ENCODE results near the gene DMPK.
"Not testable (repeated sequence)": the region's sequence is repeated elsewhere in the genome, so short reads cannot be mapped to it uniquely, and the experiment has no call there.

The DMPK gene

DNA sequence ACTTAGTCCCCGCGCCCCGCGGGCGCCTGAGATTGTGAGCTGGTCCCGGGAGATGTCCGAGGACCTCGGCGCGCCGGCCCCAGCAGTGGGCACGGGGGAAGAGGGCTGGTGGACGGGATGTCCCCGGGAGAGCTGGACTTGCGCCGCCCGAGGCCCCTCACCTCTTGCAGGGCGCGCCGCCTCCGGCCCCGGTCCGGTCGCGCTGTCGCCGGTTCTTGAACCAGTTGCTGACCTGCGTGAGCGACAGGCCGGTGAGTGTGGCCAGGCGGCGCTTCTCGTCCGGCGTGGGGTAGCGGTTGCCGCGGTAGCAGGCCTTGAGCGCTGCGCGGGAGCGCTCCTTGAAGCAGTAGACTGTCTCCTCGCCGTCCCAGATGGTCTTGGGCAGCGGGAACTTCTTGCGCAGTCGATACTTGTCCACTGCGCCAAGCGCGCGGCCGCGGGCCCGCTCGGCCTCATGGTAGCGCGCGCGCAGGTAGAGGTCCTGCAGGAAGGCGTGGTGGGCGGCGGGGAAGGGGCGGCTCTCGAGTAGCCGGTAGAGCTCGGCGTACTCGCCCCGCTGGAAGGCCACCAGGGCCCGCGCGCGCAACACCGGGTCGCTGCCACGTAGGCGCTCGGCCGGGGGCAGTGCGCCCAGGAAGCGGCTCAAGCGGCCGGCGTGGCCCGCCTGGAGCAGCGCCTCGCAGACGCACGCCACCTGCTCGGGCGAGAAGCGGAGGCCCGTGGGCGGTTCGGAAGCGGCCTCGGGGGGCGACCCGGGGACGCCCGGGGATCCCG lies 14.2 kb downstream of the DMPK start:
- DNase-seq: no peak

DNA sequence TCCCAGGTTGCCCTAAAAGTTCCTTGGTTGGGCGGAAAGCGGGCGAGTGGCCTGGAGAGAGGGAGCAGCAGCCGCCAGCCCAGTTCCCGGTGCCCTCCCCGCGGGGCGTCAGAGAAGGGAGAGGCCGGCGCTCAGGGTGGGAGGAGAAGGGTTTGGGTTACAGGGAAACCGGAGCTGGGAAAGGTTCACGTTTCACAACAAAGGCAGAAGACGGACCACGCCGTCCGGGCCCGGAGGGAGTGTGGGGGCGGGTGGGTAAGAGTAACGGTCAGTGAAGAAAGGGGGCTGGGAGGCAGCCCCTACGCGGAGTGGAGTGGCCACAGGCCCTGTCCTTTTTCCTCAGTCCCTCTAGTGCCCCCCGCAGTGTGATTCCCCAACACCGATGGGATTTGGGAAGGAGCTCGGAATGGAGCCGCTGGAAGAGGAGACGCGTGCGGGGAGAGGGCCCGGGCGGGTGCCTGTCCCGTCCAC lies 14.8 kb downstream of the DMPK start:
- DNase-seq: peak; percentile 78

DNA sequence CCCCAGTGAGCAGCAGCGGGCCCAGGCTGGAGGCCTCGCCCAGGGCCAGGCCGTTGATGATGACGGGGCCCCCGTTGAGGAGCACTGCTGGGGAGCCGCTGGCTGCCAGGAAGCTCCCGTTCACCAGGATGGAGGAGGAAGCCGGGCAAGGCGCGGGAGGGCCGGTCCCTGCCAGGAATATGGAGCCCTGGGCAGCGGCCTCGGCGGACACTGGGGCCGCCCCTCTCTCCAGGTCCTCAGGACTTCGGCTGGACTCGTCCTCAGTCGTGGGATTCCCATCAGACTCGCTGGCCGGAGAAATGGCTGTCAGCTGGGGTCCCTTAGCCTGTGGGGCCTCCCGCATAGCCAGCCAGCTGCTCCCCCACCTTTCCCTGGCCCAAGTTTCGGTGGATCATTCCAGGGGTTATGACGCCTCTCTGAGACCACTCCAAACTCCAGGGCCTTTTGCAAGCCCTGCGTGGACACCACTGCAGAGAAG lies 15.4 kb downstream of the DMPK start:
- peak; percentile 21 for DNase-seq

DNA sequence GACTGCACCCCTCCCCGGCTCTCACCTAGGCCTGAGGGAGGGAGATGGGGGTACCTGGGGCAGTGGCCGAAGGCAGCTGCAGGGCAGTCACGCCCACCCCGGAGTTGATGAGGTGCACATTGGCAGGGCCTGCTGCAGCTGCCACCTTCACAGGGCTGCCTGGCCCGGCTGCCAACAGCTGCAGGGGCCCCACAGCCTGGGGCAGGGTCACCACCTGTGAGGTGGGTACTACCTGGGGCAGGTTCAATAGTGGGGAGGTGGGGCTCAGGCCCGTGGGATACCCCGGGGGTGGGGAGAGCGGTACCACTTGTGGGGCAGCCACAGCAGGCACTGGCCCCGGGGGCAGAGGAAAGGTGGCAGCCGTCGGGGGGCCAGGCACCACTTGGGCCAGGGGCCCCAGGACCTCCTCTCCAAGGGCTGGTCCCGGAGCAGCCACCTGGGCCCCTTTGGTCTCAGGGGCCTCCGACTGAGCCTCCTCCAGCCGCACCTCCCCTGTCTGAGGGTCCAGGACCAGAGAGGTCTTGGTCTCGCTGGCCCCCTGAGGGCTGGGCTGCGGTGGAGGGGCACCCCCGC lies 15.9 kb downstream of the DMPK start:
- peak; percentile 8 for DNase-seq

DNA sequence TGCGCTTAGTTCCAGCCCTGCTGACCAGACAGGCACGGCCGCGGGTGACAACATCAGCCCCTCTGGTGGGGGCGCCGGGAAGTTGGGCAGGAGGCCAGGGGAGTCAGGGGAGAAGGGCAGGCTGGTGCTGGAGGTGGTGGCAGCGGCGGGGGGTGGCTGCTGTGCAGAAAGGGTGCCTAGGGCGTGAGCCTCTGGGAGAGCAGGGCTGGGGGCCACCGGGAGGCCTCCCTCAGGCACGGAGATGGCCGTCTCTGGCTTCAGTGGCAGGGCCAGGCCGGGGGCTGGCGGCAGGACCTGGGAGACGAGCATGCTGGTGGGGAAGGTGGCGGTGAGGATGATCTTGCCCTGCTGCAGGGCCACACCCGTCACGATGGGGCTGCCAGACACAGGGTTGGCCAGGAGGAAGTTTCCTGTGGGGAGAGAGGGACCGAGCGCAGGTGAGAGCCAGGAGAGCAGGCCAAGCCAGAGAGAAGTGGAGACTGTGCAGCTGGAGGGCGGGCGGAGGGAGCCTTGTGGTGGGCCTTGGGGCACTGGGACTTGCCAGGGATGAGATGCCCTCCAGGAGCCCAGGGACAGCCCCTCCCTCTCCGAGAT lies 16.5 kb downstream of the DMPK start:
- DNase-seq: peak; percentile 13

DNA sequence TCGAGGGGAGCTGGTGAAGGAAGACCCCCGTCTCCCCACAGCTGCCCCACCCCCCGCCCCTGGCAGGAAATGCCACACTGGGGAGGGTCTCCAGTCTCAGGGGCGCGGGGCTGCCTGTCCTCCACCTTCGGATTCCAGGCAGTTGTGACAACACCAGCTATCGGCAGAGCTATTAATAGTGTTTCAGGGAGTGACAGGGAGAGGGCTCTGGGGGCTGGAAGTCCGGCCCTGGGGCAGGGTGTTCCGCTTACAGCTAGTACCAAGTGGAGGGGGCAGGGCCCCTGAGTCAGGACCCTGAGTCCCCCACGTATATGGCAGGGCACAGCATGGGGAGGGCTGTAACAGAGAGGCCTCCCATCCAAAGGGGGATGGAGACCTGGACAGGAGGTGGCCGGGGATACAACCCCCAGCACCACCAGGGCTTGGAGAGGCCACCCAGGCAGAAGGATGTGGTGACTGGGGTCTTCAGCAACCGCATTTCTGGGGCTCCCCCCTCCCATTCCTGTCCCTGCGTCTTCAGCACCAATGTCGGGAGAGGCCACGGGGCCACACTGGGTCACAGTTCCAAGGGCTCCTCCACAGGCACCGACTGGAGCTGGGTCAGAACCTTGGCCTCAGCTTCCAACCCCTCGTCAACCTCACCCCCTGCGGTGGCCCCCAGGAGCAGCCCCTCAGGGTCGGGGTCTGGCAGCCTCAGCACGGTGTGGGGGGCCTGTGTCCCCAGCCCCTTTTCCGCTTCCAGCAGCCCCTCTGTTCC lies 17.2 kb downstream of the DMPK start:
- DNase-seq: peak; percentile 14

DNA sequence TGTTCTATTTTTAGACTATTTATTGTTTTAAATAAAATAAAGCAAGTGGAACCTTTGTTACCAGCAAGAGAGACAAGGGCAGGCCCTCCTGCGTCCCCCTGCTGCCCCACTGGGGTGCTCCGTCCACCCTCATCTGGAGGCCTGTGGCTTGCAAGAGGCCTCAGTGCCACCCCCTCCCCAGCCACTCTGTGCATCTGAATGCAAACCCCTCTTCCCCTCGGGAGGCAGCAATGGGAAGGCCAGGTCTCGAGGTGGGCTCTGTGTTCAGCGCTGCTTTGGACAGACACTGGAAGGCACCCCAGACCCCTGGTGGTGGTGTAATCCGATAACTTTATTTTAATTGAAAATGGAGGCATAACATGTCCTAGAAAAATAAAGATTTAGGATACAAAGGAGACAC lies 17.8 kb downstream of the DMPK start:
- peak; percentile 21 for DNase-seq

DNA sequence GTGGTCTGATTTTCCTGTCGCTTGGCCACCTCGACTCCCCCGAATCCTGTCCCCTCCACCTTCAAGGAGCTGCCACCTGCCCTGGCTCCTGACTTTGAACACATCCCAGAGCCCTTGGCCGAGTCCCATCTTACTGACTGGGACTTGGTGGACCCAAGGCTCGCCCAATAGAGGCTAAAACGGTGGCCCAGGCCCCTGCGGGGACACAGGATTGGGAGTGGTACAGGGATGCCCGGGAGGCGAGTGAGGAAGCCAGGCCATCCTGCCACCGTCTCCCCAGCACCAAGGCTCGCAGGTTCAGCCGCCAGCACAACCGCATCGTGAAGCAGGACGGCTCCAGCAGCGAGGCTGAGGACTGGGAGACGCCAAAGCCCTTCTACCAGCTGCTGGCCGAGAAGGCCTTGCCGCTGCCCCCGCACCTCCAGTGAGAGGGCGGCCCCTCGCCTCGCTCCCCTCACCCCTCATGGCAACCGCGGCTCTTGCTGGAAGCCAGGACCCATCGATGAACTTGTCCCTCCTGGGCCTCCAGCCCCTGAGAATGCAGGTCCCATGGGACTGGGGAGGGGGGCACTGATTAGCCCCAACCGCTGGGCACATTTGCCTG lies 18.5 kb downstream of the DMPK start:
- peak; percentile 18 for DNase-seq

DNA sequence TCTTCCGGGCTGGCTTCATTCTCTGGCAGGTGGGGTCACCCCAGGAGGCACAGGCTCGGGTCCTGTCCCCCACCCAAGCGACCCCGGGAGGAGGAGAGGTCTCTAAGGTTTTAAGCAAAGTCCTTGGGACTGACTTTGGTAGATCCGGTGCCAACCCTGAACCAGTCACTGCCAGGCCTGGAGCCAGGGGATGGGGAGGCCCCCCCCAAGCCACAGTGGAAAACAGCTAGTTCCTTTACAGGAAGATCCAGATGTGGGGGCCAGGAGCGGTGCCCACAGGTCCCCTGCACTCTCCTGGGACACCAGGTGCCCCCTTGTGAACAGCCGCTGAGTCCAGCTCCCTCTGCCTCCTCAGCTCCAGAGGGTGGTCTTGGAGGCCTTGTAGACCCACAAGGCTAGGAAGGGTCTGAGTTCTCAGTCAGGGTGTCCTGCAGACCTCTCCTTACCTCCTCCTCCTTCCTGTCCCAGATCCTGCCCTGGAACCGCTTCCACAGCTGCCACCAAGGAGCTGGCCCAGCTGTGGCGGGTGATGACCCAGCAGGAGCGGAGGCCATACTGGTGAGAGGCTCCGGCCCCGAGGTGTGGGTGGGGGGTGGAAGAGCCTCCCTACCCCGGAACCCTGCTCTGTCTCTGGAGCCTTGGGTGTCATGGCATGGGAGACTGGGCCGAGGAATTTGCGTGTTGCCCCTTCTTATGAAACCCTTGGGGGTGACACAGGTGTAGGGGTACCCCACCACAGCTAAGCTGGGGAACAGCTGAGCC lies 19.2 kb downstream of the DMPK start:
- no peak for DNase-seq

DNA sequence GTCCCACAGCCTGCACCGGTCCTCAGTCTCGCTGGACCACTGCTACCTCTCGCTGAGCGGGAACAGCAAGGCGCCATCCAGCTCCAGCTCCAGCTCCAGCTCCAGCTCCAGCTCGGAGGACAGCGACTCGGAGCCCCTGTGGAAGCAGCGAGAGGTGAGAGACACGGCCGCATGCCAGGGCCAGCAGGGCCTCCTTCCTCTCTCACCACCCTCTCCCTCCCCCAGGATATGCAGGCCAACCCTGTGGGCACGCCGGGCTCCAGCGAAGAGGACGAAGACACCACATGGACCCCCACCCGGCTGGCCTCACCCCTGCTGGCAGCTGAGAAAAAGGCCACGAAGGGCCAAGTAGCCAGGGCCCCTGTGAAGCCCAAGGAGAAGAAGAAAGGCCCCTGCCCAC lies 20.6 kb downstream of the DMPK start:
- DNase-seq: no peak

DNA sequence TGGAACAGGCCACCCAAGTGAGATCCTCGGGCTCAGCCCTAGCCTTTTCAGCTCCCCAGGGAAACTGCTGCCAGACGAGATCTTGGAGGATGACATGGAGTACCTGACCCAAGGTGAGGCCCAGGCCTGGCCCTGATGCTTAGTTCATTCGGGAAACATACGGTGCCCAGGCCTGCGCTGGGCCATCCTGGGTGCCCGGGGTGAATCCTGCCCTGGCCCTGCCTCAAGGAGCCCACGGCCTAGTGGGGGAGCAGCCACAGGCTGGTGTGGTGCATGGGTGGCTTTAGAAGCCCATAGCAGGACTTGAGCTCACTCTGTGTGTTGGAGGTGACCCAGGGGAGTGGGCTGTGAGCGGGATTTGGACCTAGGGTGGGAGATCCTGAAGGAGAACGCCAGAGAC lies 23.4 kb downstream of the DMPK start:
- DNase-seq: no peak

DNA sequence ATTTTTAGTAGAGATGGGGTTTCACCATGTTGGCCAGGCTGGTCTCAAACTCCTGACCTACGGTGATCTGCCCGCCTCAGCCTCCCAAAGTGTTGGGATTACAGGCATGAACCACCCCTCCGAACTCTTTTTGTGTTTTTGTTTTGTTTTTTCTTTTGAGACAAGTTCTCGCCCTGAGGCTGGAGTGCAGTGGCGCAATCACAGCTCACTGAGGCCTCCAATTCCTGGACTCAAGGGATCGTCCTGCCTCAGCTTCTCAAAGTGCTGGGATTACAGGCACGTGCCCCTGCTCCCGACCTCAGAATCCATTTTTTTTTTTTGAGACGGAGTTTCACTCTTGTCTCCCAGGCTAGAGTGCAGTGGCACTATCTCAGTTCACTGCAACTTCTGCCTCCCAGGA lies 24.6 kb downstream of the DMPK start:
- no peak for DNase-seq

DNA sequence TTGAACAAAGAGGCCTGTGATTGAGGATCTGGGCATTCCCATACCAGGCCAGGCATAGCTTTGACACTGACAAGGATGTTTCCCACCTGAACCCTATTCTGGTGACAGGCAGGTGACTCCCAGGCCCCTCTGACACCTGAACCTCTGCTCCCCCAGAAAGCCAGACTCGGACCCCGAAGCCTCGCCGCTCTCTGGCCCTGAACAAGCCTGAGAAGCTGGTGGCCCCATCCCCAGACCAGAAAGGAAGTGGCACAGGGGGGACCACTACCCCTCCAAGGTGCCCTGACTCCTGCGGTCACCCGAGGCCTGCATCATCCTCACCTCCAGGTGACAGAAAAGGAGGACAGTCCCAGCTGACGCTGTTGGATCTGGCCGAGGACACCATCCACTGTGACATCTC lies 28.0 kb downstream of the DMPK start:
- DNase-seq: no peak

DNA sequence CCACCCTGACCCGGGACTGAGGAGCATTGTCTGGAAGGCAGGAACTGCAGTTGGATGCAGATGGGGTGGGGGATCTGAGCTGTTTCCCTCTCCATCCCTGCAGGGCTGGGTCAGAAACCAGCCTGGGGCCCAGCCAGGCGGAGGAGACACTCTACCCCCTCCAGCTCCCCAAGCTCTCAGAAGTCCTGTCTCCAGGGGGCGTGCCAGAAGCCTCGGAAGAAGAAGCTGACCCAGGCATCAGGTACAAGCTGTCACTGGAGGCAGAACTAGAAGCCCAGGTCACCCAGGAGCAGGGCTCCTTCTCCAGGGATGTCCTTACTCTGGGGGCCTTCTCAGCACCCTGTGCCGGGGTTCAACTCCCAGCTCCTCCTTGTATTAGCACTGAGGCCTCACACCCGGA lies 28.7 kb downstream of the DMPK start:
- no peak for DNase-seq

DNA sequence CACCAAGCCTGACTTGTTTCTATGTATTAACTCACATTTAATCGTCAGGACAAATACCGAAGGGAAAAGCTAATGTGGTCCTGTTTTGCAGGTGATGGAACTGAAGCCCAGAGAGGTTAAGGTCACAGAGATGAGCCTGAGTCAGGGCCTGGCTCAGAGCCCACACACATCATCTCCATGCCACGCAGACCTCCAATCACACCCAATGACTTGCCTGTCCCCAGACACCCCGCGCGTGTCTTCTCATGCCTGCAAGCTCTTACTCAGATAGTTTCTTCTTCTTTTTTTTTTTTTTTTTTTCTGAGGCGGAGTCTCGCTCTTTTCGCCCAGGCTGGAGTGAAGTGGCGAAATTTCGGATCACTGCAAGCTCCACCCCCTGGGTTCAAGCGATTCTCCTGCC lies 29.7 kb downstream of the DMPK start:
- no peak for DNase-seq

DNA sequence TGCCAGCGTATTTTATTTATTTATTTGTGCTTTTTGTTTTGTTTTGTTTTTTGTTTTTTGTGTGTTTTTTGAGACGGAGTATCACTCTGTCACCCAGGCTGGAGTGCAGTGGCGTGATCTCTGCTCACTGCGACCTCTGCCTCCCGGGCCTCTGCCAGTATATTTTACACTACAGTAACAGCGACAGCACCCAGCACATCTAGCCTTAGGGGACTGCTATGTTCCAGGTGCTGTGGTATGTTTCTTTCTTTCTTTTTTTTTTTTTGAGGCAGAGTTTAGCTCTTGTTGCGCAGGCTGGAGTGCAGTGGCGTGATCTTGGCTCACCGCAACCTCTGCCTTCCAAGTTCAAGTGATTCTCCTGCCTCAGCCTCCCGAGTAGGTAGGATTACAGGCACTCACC lies 30.8 kb downstream of the DMPK start:
- not testable (repeated sequence) for DNase-seq

DNA sequence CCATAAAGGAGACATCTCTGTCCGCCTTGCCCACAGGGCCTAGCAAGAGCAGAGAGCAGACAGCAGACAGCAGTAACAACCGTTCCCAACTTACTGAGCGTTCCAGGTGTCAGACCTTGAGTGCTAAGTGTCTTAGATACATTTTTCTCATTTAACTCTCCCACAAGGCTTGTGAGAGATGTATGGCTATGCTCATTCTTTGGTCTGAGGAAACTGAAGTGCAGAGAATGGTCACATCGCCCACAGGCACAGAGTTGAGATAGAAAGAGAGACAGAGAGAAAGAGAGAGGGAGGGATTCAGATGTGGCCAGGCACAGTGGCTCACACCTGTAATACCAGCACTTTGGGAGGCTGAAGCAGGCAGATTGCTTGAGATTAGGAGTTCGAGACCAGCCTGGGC lies 34.8 kb downstream of the DMPK start:
- DNase-seq: no peak

DNA sequence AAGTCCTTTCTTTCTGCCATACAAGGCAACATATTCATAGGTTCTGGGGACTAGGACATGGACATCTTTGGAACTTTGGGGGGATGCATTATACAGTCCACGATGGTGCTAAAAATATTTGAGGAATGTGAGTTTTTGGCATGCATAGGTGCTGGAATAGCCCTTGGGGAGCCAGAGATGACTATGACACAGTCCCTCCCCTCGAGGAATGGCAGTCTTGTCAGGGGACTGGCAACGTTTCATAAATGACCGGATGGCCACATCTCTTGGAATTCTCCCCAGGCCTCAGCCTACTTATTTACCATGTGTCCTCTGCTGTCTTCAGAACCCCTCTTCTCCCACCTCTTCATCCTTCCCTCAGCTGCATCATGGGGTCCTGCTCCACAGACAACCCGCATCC lies 35.4 kb downstream of the DMPK start:
- no peak for DNase-seq

DNA sequence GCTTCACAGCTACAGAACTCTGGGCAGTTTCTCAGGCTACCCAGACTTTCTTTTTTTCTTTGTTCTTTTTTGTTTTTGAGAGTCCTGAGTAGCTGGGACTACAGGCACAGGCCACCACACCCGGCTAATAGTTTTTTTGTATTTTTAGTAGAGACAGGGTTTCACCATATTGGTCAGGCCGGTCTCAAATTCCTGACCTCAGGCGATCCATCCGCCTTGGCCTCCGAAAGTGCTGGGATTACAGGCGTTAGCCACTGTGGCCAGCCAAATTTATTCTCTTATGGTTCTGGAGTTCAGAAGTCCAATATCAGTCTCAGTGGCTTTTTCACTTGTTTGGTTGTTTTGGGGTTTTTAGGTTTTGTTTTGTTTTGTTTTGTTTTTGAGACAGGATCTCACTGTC lies 36.7 kb downstream of the DMPK start:
- DNase-seq: no peak

DNA sequence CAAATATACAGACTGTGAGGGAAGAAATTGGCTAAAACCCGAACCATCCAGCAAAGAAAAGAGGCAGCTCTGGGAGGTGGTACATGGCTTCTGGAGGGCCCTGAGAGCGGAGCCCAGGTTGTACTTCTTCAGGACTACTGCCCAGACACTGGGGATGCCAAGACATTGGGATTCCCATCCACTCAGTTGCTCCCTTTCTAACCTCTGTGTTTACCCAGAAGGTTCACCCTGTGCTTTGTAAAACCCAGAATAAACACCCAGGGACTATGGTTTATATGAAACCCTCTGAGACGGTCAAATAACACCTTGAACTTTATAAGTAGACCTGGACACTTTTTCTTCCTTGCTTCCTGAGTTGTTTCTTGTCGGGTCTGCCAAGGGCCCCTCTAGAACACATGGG lies 39.3 kb downstream of the DMPK start:
- DNase-seq: no peak

DNA sequence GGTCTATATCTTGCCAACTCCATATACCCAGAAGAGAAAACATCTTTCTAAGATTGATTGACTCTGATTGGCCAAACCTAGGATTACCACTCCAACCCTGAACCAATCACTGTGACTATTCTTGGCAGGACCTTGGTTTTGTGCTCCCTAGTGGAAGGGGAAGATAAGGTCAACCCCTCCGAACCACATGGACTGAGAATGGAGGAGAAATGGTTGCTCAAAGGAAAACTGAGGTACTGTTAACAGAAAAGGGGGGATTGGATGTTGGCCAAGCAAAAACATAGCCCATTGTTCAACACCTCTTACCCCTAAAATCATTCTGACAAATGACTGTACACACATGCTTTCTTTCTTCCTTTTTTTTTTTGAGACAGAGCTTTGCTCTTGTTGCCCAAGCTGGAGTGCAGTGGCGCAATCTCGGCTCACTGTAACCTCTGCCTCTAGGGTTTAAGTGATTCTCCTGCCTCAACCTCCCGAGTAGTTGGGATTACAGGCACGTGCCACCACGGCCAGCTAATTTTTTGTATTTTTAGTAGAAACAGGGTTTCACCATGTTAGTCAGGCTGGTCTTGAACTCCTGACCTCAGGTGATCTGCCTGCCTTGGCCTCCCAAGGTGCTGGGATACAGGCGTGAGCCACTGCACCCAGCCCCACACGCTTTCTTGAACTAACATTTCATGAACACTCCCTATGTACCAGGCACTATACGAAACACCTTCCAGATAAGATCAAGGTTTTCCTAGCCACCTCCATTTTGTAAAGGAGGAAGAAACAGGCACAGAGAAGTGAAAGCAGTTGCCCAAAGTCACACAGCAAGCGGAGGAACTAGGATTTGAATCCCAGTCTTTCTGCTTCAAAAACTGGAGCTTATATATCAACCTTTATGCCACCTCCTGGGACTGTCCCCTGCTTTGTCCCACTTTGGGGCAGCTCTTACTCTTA lies 42.5 kb downstream of the DMPK start:
- no peak for DNase-seq
